Kidney capillary endothelial cell (primary cell): Measurements from ENCODE around the gene NT5C1B.

Experiments used
- DNase-seq: peaks from one replicate; pipeline ENCODE4 v3.0.0-alpha.2; 2018; ENCODE audit warnings: low spot score

NT5C1B gene

DNA sequence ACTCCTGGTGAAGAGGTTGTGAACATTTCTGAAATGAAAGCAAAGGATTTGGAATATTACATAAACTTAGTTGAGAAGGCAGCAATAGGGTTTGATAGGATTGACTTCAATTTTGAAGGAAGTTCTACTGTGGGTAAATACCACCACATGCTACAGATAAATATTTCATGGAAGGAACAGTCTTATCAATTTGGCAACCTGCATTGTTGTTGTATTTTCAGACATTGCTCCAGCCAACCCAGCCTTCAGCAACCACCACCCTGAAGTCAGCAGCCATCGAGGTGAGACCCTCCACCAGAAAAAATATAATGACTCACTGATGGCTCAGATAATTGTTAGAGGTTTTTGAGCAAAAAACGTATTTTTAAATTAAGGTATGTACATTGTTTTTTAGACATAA lies 38.9 kb downstream of the NT5C1B start:
- no peak for DNase-seq

DNA sequence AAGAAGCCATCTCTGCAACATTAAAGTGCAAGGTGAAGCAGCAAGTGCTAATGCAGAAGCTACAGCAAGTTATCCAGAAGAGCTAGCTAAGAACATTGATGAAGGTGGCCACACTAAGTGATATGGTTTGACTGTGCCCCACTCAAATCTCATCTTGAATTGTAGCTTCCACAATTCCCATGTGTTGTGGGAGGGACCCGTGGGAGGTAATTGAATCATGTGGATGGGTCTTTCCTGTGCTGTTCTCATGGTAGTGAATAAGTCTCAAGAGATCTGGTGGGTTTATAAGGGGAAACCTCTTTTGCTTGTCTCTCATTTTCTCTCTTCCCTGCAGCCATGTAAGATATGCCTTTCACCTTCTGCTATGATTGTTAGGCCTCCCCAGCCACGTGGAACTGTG lies 40.3 kb downstream of the NT5C1B start:
- DNase-seq, result no peak

- DNase-seq, result no peak
Observed at GRCh38 chr2:18548621-18549020, 40.7 kb downstream of the NT5C1B start.

DNA sequence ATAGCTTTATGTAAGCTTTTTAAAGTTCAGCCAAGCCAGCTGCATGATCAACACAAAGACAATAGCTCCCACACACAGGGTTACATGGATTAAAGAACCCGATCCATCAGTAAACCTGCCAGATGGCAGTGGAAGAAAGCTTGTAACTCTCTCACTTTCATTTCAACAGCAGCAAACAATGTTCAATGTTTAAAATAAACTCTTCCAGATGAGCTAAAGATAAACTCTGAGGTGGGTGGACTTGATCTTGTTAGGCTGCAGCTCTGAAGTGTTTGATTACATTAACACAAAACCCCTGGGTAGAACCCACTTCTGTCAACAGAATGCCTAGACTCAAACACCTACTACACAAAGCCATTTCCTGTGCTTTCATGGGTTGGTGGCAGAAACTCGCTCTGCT lies 42.8 kb downstream of the NT5C1B start:
- no peak for DNase-seq

GRCh38 chr2:18545384-18545783 lies 44.0 kb downstream of the NT5C1B start:
- DNase-seq, result no peak

DNA sequence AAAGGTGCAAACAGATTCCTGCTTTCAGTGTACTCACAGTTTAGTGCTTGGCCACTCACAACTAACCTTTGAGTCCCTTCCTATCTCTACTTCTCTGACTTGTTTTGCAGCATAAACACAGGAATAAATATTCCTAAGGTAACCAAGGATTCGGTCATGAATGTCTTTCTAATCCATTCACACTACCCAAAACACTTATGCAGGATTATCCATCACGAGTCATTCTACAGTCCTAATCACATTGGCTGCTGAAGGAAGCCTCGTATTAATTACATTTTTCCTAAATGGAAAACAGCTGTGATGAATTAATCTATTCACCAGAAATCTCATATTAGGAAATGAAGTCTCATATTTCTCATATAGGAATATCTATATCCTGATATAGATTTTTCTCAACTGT lies 45.2 kb downstream of the NT5C1B start:
- DNase-seq, result no peak

GRCh38 chr2:18540872-18541271 lies 48.5 kb downstream of the NT5C1B start:
- no peak for DNase-seq

DNA sequence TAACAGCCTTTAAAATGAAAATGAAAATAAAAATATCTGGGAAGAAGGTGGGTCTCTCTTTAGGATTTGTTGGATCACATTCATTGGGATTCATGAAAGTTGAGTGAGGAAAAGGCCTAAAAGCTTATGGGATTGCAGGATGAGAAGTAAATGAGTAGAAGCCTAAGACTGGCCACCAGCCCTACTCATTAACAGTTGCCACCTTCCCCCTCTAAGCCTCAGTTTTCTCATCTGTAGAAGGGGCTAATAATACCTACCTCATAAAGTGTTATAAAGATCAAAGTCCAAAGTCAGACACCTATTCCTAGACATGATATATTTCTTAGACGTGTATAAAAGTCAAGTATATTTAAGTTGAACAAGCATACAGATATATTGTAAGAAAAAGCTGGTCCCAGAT lies 52.7 kb downstream of the NT5C1B start:
- no peak for DNase-seq

- no peak for DNase-seq
Observed at GRCh38 chr2:18536100-18536499, 53.3 kb downstream of the NT5C1B start.

GRCh38 chr2:18531194-18531593 lies 58.2 kb downstream of the NT5C1B start:
- DNase-seq, result no peak

GRCh38 chr2:18527822-18528221 lies 61.5 kb downstream of the NT5C1B start:
- DNase-seq, result no peak

GRCh38 chr2:18527326-18527725 lies 62.0 kb downstream of the NT5C1B start:
- no peak for DNase-seq

DNA sequence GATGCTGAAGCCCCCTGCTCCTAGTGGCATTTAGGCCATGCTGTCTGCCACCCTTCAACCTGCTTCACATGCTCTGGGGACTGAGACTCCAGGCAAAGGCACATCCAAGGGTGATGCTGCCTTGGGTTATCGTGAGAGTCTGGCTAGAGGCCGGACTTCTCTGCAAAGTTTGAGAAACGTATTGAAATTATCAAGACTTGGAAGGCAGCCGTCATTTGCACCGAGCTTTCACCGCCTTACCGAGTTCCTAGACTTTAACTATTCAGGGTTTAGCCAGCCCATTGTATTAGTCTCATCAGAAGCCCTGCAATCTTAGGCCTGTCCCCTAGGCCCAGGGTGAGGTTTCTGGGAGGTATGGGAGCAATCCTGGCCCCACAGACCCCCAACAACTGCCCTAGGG lies 62.9 kb downstream of the NT5C1B start:
- no peak for DNase-seq

DNA sequence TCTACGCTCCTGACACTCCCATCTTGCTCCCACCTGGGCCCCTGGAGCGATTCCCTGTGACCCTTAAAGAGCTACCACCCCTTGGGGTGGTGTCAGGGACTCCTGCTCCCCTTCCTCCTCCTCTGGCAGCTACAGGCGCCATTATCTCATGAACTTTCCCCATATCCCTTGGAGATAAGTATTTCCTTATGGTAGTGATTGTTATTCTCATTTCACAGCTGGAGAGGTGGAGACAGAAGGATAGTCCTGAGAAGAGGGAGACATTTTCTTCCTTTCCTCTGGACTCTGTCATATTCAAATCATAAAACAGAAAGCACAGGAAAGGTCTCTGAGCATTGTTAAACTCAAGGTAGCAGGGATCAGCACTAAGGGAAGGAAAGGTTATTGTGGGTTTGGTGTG lies 63.5 kb downstream of the NT5C1B start:
- no peak for DNase-seq

DNA sequence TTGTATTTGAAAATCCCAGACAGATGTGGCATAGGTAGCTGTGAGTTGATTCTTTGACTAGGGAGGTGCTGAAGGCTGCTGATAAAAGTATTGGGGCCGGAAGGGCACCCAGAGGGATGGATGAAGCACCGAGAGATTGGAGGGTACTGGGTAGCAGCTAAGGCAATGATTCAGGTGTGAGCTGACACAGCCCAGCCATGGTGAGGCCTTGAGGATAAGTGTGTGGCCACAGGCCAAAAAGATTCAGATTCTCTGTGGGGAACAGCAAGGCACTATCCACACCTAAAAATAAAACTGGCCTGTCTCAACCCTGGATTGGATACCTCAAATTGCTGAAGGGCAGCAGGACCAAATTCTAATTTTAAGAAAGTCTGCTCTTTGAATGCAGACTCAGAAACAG lies 64.1 kb downstream of the NT5C1B start:
- no peak for DNase-seq

GRCh38 chr2:18522484-18523146 lies 66.8 kb downstream of the NT5C1B start:
- DNase-seq, result no peak

GRCh38 chr2:18520451-18521425 lies 68.6 kb downstream of the NT5C1B start:
- DNase-seq, result peak; percentile 70

DNA sequence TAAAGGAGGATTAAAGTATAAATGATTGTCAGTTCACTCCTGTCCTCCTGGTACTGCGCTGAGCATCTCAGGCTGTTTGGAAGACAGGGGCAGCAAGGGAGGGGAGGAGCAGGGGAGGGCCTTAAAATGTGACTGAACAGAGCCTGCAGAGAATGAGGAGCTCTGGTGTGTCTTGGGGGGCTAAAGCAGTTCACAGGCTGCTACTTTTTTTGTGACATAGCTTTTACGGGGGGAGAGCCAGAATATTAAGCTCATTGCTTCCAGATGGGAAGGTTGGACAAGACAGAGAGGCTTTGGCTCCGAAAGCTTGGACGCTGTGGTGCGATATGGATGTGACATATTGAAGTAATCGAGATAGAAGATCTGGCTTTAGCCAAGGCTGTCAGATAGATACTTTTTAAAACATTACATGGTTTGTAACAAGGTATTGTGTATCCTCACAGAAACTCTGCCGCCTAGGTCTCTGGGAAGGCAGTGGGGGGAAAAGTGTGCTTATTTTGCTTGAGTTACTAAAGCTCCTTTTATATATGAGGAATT lies 69.4 kb downstream of the NT5C1B start:
- DNase-seq, result no peak

DNA sequence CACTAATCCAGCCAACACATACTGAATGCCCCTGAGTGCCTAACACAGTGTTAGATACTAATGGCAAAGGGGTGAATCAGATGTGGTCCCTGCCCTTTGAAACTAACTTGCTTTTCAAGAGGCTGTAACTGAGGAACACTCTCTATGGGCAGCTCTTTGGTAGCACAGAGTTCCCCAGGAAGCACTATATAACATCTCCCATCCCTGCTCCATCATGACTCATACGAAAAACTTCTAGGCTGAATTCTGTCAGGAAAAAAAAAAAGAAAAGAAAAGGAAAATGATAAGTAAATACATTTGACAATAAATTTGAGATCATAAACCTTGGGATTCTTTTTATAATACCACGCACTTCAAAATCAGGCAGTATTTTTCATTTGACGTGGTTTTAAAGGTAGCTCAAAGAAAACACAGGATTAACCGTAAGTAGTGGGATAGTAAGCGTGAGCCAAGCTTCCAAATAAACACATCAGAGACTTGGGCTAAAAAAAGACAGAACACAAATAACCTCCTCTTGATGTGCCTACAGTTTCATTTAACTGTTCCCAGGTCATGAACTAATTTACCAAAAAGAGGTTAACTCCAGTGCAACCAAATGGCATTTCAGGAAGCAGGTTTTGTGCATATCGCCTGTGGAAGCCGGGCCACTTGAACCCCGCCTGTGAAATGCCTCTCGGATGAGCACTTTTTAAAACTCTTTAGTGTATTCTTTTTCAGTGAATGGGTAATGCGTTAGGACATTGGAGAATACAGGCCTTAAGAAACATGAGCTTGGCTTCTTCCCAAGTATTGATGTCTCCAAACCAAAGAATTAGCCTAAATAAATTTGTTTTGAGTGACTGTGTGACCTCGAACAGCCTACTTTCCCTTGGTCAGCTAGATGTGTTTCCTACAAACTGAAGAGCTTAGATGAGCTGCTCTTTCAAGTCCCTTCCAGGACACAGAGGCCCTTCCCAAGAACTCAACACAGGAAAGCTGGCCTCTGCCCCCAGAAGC lies 71.0 kb downstream of the NT5C1B start:
- DNase-seq, result no peak

DNA sequence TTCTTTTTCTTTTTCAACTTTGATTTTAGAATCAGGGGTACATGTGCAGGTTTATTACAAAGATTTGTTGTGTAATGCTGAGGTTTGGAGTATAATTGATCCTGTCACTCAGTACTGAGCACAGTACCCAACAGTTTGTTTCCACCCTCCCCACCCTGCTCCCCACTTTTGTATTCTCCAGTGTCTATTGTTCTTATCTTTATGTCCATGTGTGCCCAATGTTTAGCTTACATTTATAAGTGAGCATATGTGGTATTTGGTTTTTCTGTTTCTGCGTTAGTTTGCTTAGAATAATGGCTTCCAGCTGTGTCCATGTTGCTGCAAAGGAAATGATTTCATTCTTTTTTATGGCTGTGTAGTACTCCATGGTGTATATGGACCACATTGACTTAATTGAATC lies 72.0 kb downstream of the NT5C1B start:
- DNase-seq, result no peak

DNA sequence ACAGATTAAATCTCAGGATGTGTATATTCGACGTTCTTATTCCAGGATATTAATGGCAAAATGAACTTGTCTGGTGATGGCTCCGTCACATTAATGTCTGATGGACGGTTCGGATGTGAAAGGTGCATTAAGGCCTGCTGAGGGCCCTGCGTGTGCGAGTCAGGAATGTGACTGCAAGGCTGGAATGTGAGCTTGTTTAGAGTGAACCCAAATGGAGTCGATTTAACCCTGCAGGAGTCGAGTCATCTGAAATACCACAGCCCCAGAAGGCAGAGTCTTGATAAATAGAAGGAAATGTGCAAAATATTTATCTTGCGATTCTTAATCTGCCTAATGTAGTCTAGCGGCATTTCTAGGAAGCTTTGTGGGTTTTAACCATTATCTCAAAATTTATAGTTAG lies 73.3 kb downstream of the NT5C1B start:
- DNase-seq, result no peak
